T-helper 2 cell treated with Interferon-gamma antibody and Interleukin-4, amounts not matched to agents 100 ng/mL and 5 ng/mL, for 36 hours (primary cell): Measurements from ENCODE around the gene FBXL3. TPM values are rescaled to one million over a fixed set of nuclear protein-coding genes. Genes with fewer than 3 reads are reported as not detected.

Experiments
- intact Hi-C: fragments of 100-400 bp; cut with micrococcal nuclease; formaldehyde crosslinking; loops from one replicate; pipeline ENCODE4 v1.15.1; 2023
- total RNA-seq: library from RNA; stranded (reverse); gene quantifications from 2 replicates; pipeline ENCODE4 v1.2.3, GENCODE V29; 2022

The FBXL3 gene
- total RNA-seq, 1 donor from 2014 or later: 42.6 TPM

GRCh38 chr13:77028202-77028601, 1.2 kb upstream of the FBXL3 start:
- intact Hi-C loops: loop anchor here (5.0 kb wide), 1 partner anchor 669 kb away; the partner anchor contains the start of gene SLAIN1

- intact Hi-C loops: loop anchor here (1.0 to 5.0 kb wide), 5 partner anchors 9 to 671 kb away; partner anchors contain the start of genes KCTD12 and SLAIN1
Observed at GRCh38 chr13:77026255-77026860, 601 bp downstream of the FBXL3 start.

GRCh38 chr13:77022341-77022740, 4.6 kb downstream of the FBXL3 start:
- intact Hi-C loops: no loop called here

GRCh38 chr13:77019756-77020155, 7.2 kb downstream of the FBXL3 start:
- intact Hi-C loops: no loop called here

GRCh38 chr13:77016888-77017623, 9.9 kb downstream of the FBXL3 start:
- intact Hi-C loops: loop anchor here (1.0 kb wide), 1 partner anchor 9 kb away; no protein-coding TSS in a partner anchor

- intact Hi-C loops: no loop called here
Observed at GRCh38 chr13:77016251-77016812, 10.6 kb downstream of the FBXL3 start.

DNA sequence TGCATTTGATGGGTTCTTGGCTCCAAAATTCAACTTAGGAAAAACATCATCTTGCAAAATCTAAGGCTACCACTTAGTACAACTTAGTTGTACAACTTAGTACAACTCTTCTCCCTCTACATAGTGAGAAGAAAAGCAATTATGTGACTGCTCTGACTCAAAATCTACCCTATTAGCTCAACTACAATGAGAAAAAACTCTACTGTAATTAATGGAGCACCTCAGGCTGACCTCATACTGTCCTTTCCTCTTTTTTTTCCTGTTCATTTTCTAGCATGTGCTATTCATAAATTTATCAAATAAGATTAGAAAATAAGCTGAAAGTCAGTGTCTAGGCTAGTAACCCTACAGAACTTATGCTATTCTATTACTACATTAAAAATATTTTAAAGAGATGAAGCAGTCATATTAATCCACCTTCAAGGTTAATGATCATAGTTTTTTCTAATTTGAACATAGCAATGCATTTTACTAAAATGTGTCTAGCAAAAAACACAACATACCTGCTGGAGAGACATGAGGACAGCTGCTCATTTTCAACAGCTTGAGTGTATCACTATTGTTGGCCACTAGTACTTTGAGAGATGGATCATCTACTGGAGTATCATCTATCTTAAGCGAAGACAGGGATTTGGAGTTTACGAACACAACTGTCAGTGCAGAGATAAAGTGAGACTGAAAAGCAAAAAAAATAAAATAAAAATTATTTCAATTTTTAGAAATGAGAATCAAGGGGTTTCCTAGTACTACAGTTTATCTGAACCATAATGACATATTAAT, 11.9 kb downstream of the FBXL3 start:
- intact Hi-C loops: loop anchor here (2.0 kb wide), 1 partner anchor 16 kb away; no protein-coding TSS in a partner anchor

DNA sequence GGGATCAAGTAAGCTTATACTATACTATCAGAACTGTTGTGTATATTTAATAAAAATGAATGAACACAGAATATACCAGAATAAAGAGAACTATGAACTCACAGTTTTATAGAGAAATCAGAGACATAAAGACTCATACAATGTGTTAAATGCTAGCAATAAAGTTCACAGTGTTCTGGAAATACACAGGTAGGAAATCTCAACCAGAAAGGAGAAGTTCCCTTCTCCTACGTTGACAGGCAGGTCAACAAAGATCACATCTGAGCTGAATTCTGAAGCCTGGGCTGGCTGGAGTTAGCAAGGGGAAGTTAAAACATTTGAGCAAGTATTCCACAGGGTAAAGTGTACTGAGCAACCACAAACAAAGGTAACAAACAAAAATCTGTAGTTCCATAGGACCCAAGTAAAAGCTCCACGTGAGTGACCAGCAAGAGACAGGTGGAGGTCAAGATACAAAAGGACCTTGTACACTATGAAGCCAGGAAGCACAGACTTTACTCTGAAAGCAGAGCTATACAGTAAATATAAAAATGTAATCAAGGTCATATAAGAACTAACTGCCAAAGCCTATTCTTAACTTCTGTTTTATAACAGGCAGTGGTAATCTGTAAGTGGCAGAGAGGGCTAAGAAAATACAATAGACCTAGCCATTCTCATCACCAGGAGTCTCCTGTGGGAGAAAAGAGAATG, 13.0 kb downstream of the FBXL3 start:
- intact Hi-C loops: loop anchor here (2.0 kb wide), 1 partner anchor 15 kb away; no protein-coding TSS in a partner anchor

DNA sequence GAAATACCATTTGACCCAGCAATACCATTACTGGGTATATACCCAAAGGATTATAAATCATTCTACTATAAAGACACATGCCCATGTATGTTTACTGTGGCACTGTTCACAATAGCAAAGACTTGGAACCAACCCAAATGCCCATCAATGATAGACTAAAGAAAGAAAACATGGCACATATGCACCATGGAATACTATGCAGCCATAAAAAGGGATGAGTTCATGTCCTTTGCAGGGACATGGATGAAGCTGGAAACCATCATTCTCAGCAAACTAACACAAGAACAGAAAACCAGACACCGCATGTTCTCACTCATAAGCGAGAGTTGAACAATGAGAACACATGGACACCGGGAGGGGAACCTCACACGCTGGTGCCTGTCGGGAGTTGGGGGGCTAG, 17.2 kb downstream of the FBXL3 start:
- intact Hi-C loops: loop anchor here (2.0 kb wide), 1 partner anchor 17 kb away; the partner anchor contains the start of gene FBXL3

DNA sequence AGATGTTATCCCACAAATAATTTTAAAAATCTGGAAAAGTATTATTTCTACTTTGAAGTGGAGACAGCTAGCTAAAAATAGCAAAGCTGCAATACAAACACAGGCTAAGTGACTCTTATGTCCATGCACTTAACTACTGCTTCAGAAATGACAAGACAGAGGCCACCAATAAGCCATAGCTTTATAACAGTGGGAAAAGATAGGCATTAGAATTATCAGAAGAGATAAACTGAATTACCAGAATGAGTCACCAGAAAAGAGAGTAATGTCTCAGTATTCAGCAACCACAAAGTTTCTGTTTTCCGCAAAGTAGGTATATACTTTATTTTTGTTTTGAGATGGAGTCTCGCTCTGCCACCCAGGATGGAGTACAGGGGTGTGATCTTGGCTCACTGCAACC, 17.9 kb downstream of the FBXL3 start:
- intact Hi-C loops: loop anchor here (2.0 kb wide), 1 partner anchor 18 kb away; the partner anchor contains the start of gene FBXL3

DNA sequence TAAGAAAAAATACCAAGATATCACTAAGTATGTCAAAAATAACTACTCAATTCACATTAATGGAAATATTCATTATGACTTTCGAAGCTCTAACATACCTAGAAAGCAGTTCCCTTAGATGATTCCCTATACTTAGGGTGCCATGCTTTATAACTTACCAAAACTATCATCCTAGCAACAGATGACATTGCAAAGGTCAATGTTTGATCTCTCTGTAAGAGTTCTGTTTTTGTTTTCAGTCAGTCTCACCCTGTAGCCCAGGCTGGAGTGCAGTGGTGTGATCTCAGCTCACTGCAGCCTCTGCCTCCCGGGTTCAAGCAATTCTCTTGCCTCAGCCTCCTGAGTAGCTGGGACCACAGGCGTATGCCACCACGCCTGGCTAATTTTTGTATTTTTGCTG, 18.6 kb downstream of the FBXL3 start:
- intact Hi-C loops: loop anchor here (2.0 kb wide), 1 partner anchor 18 kb away; the partner anchor contains the start of gene FBXL3

- intact Hi-C loops: no loop called here
Observed at GRCh38 chr13:77002590-77003190, 24.3 kb downstream of the FBXL3 start.

- intact Hi-C loops: no loop called here
Observed at GRCh38 chr13:77001963-77002587, 24.9 kb downstream of the FBXL3 start.

DNA sequence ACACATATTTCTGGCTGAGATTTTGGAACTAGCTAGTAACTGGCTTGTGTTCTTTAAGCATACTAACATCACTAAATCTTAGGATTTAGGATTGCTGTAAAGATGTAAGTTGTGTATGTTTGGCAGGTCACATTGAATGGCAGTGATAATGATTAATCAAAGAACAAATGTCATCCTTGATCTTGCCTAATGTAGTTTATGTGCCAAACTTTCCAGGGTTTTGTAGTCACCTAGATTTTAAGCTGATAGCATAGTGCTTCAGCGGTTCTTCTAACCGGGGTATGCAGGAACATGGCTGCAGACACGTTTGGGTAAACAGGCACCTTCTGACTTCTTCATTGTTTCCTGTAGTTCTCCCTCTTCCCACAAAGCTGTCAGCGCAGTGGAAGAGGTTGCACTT, 25.4 kb downstream of the FBXL3 start:
- intact Hi-C loops: no loop called here

DNA sequence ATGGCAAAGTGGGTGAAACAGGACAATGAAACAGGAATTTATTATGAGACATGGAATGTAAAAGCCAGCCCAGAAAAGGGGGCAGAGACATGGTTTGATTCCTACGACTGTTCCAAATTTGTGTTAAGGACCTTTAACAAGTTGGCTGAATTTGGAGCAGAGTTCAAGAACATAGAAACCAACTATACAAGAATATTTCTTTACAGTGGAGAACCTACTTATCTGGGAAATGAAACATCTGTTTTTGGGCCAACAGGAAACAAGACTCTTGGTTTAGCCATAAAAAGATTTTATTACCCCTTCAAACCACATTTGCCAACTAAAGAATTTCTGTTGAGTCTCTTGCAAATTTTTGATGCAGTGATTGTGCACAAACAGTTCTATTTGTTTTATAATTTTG, 26.5 kb downstream of the FBXL3 start:
- intact Hi-C loops: no loop called here

- intact Hi-C loops: loop anchor here (5.0 to 10.0 kb wide), 4 partner anchors 481 to 1667 kb away; partner anchors contain the start of gene UCHL3
Observed at GRCh38 chr13:76994281-76994680, 32.7 kb downstream of the FBXL3 start.

GRCh38 chr13:76993473-76993872, 33.5 kb downstream of the FBXL3 start:
- intact Hi-C loops: loop anchor here (2.0 to 10.0 kb wide), 5 partner anchors 481 to 1666 kb away; partner anchors contain the start of genes SLAIN1 and UCHL3

GRCh38 chr13:76993021-76993420, 33.9 kb downstream of the FBXL3 start:
- intact Hi-C loops: loop anchor here (2.0 to 10.0 kb wide), 5 partner anchors 482 to 1666 kb away; partner anchors contain the start of genes SLAIN1 and UCHL3

GRCh38 chr13:76992548-76993001, 34.4 kb downstream of the FBXL3 start:
- intact Hi-C loops: loop anchor here (1.0 to 10.0 kb wide), 6 partner anchors 35 to 1665 kb away; partner anchors contain the start of genes FBXL3, SLAIN1 and UCHL3
